GM23338 (cell line): Measurements from ENCODE around the gene DCLK1. TPM values are rescaled to one million over a fixed set of nuclear protein-coding genes. Genes with fewer than 3 reads are reported as not detected.

ENCODE experiments used
- ATAC-seq: fragments of 200-7000 bp; cut with Tn5 transposase; 3 replicates; pipeline ENCODE4 v1.9.1; 2020
- DNase-seq: peaks from one replicate; pipeline ENCODE4 v3.0.0-alpha.2; 2015; ENCODE audit warnings: low spot score
- H2AFZ ChIP-seq: fragments of 200-600 bp; sonication (generic); 2 replicates; pipeline ENCODE4 v1.8.0; 2016; ENCODE audit warnings: antibody characterized with exemption, mild to moderate bottlenecking, moderate library complexity
- H3F3A ChIP-seq: fragments of 200-600 bp; sonication (generic); replicated peaks from 2 replicates; pipeline ENCODE4 v1.8.0; 2017; ENCODE audit warnings: antibody characterized with exemption, mixed run types, low read depth
- H3K27ac ChIP-seq: fragments of 200-600 bp; sonication (generic); 2 replicates; pipeline ENCODE4 v1.6.1; 2016; ENCODE audit warnings: low read depth
- H3K27me3 ChIP-seq: fragments of 200-600 bp; sonication (generic); 2 replicates; pipeline ENCODE4 v1.8.0; 2016; ENCODE audit warnings: mild to moderate bottlenecking, mixed run types, moderate library complexity; ENCODE audit not compliant: insufficient read depth
- H3K36me3 ChIP-seq: fragments of 200-600 bp; sonication (generic); 2 replicates; pipeline ENCODE4 v1.8.0; 2016; ENCODE audit warnings: mild to moderate bottlenecking; ENCODE audit not compliant: insufficient read depth
- H3K4me1 ChIP-seq: fragments of 200-600 bp; sonication (generic); 2 replicates; pipeline ENCODE4 v1.8.0; 2016; ENCODE audit warnings: mild to moderate bottlenecking, moderate library complexity; ENCODE audit not compliant: insufficient read depth
- H3K4me2 ChIP-seq: fragments of 200-600 bp; sonication (generic); 2 replicates; pipeline ENCODE4 v1.7.1; 2017; ENCODE audit warnings: mixed run types
- H3K4me3 ChIP-seq: fragments of 200-600 bp; sonication (generic); 2 replicates; pipeline ENCODE4 v1.6.1; 2016; ENCODE audit warnings: mixed run types
- H3K79me2 ChIP-seq: fragments of 200-600 bp; sonication (generic); replicated peaks from 2 replicates; pipeline ENCODE4 v1.8.0; 2017; ENCODE audit warnings: mild to moderate bottlenecking; ENCODE audit not compliant: insufficient read depth
- H3K9me2 ChIP-seq: fragments of 200-600 bp; sonication (generic); 2 replicates; pipeline ENCODE4 v1.8.0; 2017; ENCODE audit not compliant: insufficient read depth
- H4K20me1 ChIP-seq: fragments of 200-600 bp; sonication (generic); replicated peaks from 2 replicates; pipeline ENCODE4 v1.8.0; 2017; ENCODE audit warnings: mild to moderate bottlenecking; ENCODE audit not compliant: insufficient read depth
- H3K27ac Mint-ChIP-seq: 2 replicates; pipeline ENCODE4 v1.8.0; 2020; ENCODE audit warnings: inconsistent platforms, mild to moderate bottlenecking, moderate library complexity, mixed read lengths
- H3K27me3 Mint-ChIP-seq: 3 replicates; pipeline ENCODE4 v1.8.0; 2022; ENCODE audit warnings: low read depth, mild to moderate bottlenecking, moderate library complexity, mixed read lengths, inconsistent platforms; ENCODE audit not compliant: insufficient read depth, poor library complexity
- H3K36me3 Mint-ChIP-seq: 3 replicates; pipeline ENCODE4 v1.8.0; 2021; ENCODE audit warnings: low read depth, mild to moderate bottlenecking, inconsistent platforms, moderate library complexity, mixed read lengths
- H3K4me1 Mint-ChIP-seq: 3 replicates; pipeline ENCODE4 v1.8.0; 2020; ENCODE audit warnings: mild to moderate bottlenecking, inconsistent platforms, mixed read lengths
- H3K4me3 Mint-ChIP-seq: 3 replicates; pipeline ENCODE4 v1.8.0; 2021; ENCODE audit warnings: moderate library complexity, mild to moderate bottlenecking, inconsistent platforms, mixed read lengths
- H3K9me3 Mint-ChIP-seq: 3 replicates; pipeline ENCODE4 v1.8.0; 2020; ENCODE audit warnings: moderate library complexity, mild to moderate bottlenecking, inconsistent platforms, mixed read lengths
- CREB1 ChIP-seq: fragments of 250-450 bp; sonication (Bioruptor Pico); IDR thresholded peaks from 2 replicates; pipeline ENCODE4 v1.5.0; 2020; ENCODE audit warnings: low read depth, mild to moderate bottlenecking, moderate library complexity
- CTCF ChIP-seq, 2 experiments: fragments of 200-600 bp in 1 of 2; sonication (generic) in 1 of 2; conservative IDR thresholded peaks; 2 replicates each; pipeline versions ENCODE4 v1.5.1 to v1.6.1; 2016 to 2017; ENCODE audit warnings: antibody characterized with exemption in 2 of 2, low read depth in 2 of 2, mild to moderate bottlenecking in 2 of 2, moderate library complexity in 1 of 2
- ETS1 ChIP-seq: IDR thresholded peaks from 2 replicates; pipeline ENCODE4 v1.6.1; 2016; ENCODE audit warnings: antibody characterized with exemption
- EZH2 ChIP-seq: fragments of 200-600 bp; sonication (generic); IDR thresholded peaks from one replicate; pipeline ENCODE4 v1.8.0; 2017; ENCODE audit warnings: antibody characterized with exemption, mild to moderate bottlenecking, low read depth; ENCODE audit not compliant: unreplicated experiment
- EZH2phosphoT487 ChIP-seq: fragments of 200-600 bp; sonication (generic); IDR thresholded peaks from one replicate; pipeline ENCODE4 v1.8.1; 2018; ENCODE audit warnings: antibody characterized with exemption; ENCODE audit not compliant: unreplicated experiment
- JUNB ChIP-seq: IDR thresholded peaks from one replicate; pipeline ENCODE4 v1.6.1; 2016; ENCODE audit warnings: antibody characterized with exemption; ENCODE audit not compliant: unreplicated experiment
- POLR2AphosphoS5 ChIP-seq: IDR thresholded peaks from 2 replicates; pipeline ENCODE4 v1.6.1; 2016; ENCODE audit warnings: antibody characterized with exemption, low read depth
- REST ChIP-seq: IDR thresholded peaks from one replicate; pipeline ENCODE4 v1.6.1; 2018; ENCODE audit warnings: antibody characterized with exemption; ENCODE audit not compliant: unreplicated experiment
- STAT1 ChIP-seq: IDR thresholded peaks from one replicate; pipeline ENCODE4 v1.6.1; 2016; ENCODE audit warnings: antibody characterized with exemption; ENCODE audit not compliant: unreplicated experiment
- ZNF114 ChIP-seq: fragments of 250-450 bp; sonication (Bioruptor Pico); IDR thresholded peaks from 2 replicates; pipeline ENCODE4 v1.5.0; 2020; ENCODE audit warnings: mild to moderate bottlenecking, moderate library complexity
- polyA plus RNA-seq: library from polyadenylated mRNA; unstranded; fragments of >200 nt; fragmentation: Nextera tagmentation; extraction: Ambion mirVana; gene quantifications from 2 replicates; pipeline ENCODE4 v1.2.1, GENCODE V29; 2016
- total RNA-seq: library from RNA; depleted of rRNA; stranded (reverse); fragments of >200 nt; shearing (Covaris generic); gene quantifications from 2 replicates; pipeline ENCODE4 v1.2.3, GENCODE V29; 2014

Gene DCLK1
- total and polyA plus RNA-seq, 2 experiments from 2014 or later, result 13.1 to 57.7 TPM

- TF ChIP-seq STAT1 (no peak), POLR2AphosphoS5 (no peak), CTCF (conservative IDR thresholded peaks at IDR 0.05; ENCODE audit: low read depth in 2 of 2) (no peak), ZNF114 (CRISPR knock-in tag) (no peak), EZH2phosphoT487 (no peak), REST (no peak), EZH2 (no peak), ETS1 (no peak)
Measured at GRCh38 chr13:36038785-36039555, 92.2 kb downstream of the DCLK1 start (continued).

GRCh38 chr13:36033035-36033434 is 98.1 kb downstream of the DCLK1 start:
- Mint-ChIP-seq H3K27me3 (peaks cover 3% of the 10 kb centered on the region), H3K4me3 (no peak overlapping the region), H3K9me3 (peaks cover 3% of the 10 kb centered on the region; the same call in 1 of the 3 replicates), H3K36me3 (0 out of 3 replicates have a peak, but pooled peaks cover 4% of the 10 kb centered on the region), H3K4me1 (peaks cover 15% of the 10 kb centered on the region), H3K27ac (0 out of 2 replicates have a peak overlapping the region, but pooled peaks have one; percentile 38)
- H3K27ac ChIP-seq, result no peak overlapping the region
- H3K4me1 ChIP-seq, result peaks cover 14% of the 10 kb centered on the region
- peaks cover 5% of the 10 kb centered on the region; the same call in 1 of the 2 replicates for H3K9me2 ChIP-seq
- H2AFZ ChIP-seq, result no peak overlapping the region
- ATAC-seq (no peak), DNase-seq (no peak)
- no peak overlapping the region for H3K4me3 ChIP-seq
- H3K36me3 ChIP-seq, result no peaks in the 10 kb centered on the region
- no peaks in the 10 kb centered on the region for H4K20me1 ChIP-seq
- H3K79me2 ChIP-seq, result no peaks in the 10 kb centered on the region
- no peaks in the 10 kb centered on the region for H3F3A ChIP-seq
- no peak for TF ChIP-seq ETS1
- no peak for TF ChIP-seq REST
- no peak for TF ChIP-seq CREB1 (CRISPR knock-in tag)
- no peak for TF ChIP-seq JUNB
- no peak for TF ChIP-seq CTCF (conservative IDR thresholded peaks at IDR 0.05; ENCODE audit: low read depth in 2 of 2)
- TF ChIP-seq ZNF114 (CRISPR knock-in tag), result no peak
- no peaks in the 10 kb centered on the region for H3K27me3 ChIP-seq
- H3K4me2 ChIP-seq, result no peak overlapping the region
